HepG2 (cell line): Measurements from ENCODE around the gene LBX2. TPM values are rescaled to one million over a fixed set of nuclear protein-coding genes. Genes with fewer than 3 reads are reported as not detected.

Experiments used
- ATF7 ChIP-seq, 2 experiments: fragments of 450-650 bp in 1 of 2; sonication (generic) in 1 of 2; formaldehyde crosslinking in 1 of 2; IDR thresholded peaks; 2 replicates each; pipeline versions ENCODE4 v1.4.0 to v1.6.1; 2016 to 2020; ENCODE audit warnings: antibody characterized with exemption in 1 of 2, mild to moderate bottlenecking in 1 of 2, missing genetic modification reagents in 1 of 2
- CC2D1A ChIP-seq: sonication (generic); formaldehyde crosslinking; IDR thresholded peaks from 2 replicates; pipeline ENCODE4 v1.8.1; 2023; ENCODE audit warnings: mild to moderate bottlenecking, missing genetic modification reagents
- PCBP1 ChIP-seq: fragments of 200-400 bp; formaldehyde crosslinking; IDR thresholded peaks from 2 replicates; pipeline ENCODE4 v1.6.1; 2017; ENCODE audit warnings: mild to moderate bottlenecking, low read depth, low read length, borderline replicate concordance
- SALL2 ChIP-seq: sonication (generic); formaldehyde crosslinking; IDR thresholded peaks from 2 replicates; pipeline ENCODE4 v1.8.1; 2023; ENCODE audit warnings: mild to moderate bottlenecking, missing genetic modification reagents, inconsistent platforms
- ZNF274 ChIP-seq: sonication (generic); formaldehyde crosslinking; IDR thresholded peaks from 2 replicates; pipeline ENCODE4 v1.5.1; 2020; ENCODE audit warnings: mild to moderate bottlenecking, missing genetic modification reagents
- ZNF562 ChIP-seq: sonication (generic); formaldehyde crosslinking; IDR thresholded peaks from 2 replicates; pipeline ENCODE4 v1.8.0; 2022; ENCODE audit warnings: missing genetic modification reagents, borderline replicate concordance
- ZNF674 ChIP-seq: sonication (generic); formaldehyde crosslinking; IDR thresholded peaks from 2 replicates; pipeline ENCODE4 v1.5.0; 2020; ENCODE audit warnings: low read depth, mild to moderate bottlenecking, missing genetic modification reagents
- polyA plus RNA-seq, 8 experiments: library from polyadenylated mRNA; depleted of rRNA in 3 of 8; stranded (reverse) in 7 of 8; unstranded in 1 of 8; fragments of >200 nt; fragmentation: Illumina TruSeq in 4 of 8; extraction: Trizol in 4 of 8; gene quantifications; 2 replicates each; pipeline versions ENCODE4 v1.2.1 to v1.2.3, GENCODE V29; 2011 to 2016; ENCODE audit warnings: low read depth in 4 of 8, missing spikeins in 1 of 8, mixed read lengths in 1 of 8; ENCODE audit not compliant: insufficient read depth in 1 of 8
- total RNA-seq, 5 experiments: library from RNA; depleted of rRNA; stranded (reverse); fragments of >200 nt; fragmentation: Illumina TruSeq; extraction: Trizol; gene quantifications; 2 replicates each; pipeline ENCODE4 v1.2.3, GENCODE V29; 2016; ENCODE audit warnings: low read depth in 1 of 5
- TF ChIP-seq, protein P1 (sequence below): sonication (generic); formaldehyde crosslinking; IDR thresholded peaks from 2 replicates; pipeline ENCODE4 v1.8.1; 2022; ENCODE audit warnings: mild to moderate bottlenecking, missing genetic modification reagents
- TF ChIP-seq, protein P2 (sequence below): sonication (generic); formaldehyde crosslinking; IDR thresholded peaks from 2 replicates; pipeline ENCODE4 v1.8.0; 2022; ENCODE audit warnings: mild to moderate bottlenecking, missing genetic modification reagents, borderline replicate concordance
- TF ChIP-seq, protein P3 (sequence below), 2 experiments: sonication (generic) in 1 of 2; formaldehyde crosslinking in 1 of 2; IDR thresholded peaks; 2 replicates each; pipeline versions ENCODE4 v1.6.1 to v1.9.0; 2014 to 2022; ENCODE audit warnings: antibody characterized with exemption in 1 of 2, borderline replicate concordance in 1 of 2, inconsistent platforms in 1 of 2, low read depth in 1 of 2, missing genetic modification reagents in 1 of 2
- TF ChIP-seq, protein P4 (sequence below): sonication (generic); formaldehyde crosslinking; IDR thresholded peaks from 2 replicates; pipeline ENCODE4 v1.8.0; 2022; ENCODE audit warnings: missing genetic modification reagents, mild to moderate bottlenecking, moderate library complexity, borderline replicate concordance
- TF ChIP-seq, protein P5 (sequence below): IDR thresholded peaks from 2 replicates; pipeline ENCODE4 v1.6.1; 2016; ENCODE audit warnings: low read depth, borderline replicate concordance
- TF ChIP-seq, protein P6 (sequence below): fragments of 450-650 bp; IDR thresholded peaks from 2 replicates; pipeline ENCODE4 v1.6.1; 2016

LBX2 gene
- total and polyA plus RNA-seq, 2 of the 13 experiments (the other 11 are each of a cell fraction or from before 2014, with no cell fraction given) = 6.4 to 8.1 TPM

DNA sequence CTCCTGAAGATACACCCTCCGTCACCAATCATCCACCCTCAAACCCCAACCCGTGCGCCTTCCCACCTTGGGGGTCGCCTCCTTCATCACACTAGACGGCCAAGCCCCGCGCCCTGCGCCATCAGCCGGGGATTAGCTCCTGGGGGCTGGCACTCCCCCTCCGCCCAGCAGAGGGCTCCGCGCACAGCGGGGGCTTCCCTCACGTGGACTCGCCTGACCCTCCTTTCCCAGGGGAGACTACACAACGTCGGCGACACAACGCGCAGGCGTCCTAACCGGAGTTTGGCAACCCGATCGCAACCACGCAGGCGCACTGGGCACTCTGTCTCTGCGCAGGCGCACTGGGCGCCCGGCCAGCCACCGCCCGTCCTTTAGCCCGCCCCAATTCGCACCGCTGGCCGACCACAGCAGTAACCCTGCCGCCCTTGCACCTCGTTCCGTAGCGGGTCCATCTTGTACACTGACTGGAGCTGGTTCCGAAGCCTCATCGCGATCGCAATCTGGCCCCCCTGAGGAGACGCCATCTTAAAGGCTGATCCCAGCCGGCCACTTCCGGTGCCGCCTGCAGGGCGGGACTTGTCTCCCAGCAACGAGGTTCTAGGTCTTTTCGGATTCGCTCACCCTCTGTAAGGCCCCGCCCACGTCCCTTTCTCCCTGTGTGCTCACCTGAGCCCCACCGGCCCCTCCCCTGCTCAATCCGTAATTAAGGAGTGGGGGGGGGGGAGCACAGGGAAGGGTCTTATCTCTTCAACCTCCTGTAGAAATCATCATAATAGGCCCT is 7.9 kb upstream of the LBX2 start, which contains the start of gene PCGF1 (continued):
- TF ChIP-seq, protein P1, sequence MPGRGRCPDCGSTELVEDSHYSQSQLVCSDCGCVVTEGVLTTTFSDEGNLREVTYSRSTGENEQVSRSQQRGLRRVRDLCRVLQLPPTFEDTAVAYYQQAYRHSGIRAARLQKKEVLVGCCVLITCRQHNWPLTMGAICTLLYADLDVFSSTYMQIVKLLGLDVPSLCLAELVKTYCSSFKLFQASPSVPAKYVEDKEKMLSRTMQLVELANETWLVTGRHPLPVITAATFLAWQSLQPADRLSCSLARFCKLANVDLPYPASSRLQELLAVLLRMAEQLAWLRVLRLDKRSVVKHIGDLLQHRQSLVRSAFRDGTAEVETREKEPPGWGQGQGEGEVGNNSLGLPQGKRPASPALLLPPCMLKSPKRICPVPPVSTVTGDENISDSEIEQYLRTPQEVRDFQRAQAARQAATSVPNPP (CRISPR knock-in tag) = peak; percentile 35; the same call in 1 of the 2 replicates
- TF ChIP-seq PCBP1 (peak; percentile 78; the same call in 1 of the 2 replicates), ZNF274 (peak; percentile 83), ZNF562 (CRISPR knock-in tag) (no peak), CC2D1A (CRISPR knock-in tag) (0 out of 2 replicates have a peak, but pooled peaks have one; percentile 70), SALL2 (CRISPR knock-in tag) (peak; percentile 98), ZNF674 (CRISPR knock-in tag) (peak; percentile 89; the same call in 1 of the 2 replicates), ATF7 (IDR thresholded peaks at IDR 0.05) (no peak), ATF7 (CRISPR knock-in tag; IDR thresholded peaks at IDR 0.05) (peak; percentile 29; the same call in 1 of the 2 replicates)
- TF ChIP-seq, protein P2, sequence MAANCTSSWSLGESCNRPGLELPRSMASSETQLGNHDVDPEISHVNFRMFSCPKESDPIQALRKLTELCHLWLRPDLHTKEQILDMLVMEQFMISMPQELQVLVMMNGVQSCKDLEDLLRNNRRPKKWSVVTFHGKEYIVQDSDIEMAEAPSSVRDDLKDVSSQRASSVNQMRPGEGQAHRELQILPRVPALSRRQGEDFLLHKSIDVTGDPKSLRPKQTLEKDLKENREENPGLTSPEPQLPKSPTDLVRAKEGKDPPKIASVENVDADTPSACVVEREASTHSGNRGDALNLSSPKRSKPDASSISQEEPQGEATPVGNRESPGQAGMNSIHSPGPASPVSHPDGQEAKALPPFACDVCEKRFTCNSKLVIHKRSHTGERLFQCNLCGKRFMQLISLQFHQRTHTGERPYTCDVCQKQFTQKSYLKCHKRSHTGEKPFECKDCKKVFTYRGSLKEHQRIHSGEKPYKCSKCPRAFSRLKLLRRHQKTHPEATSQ = no peak; the same call in 1 of the 2 replicates
- TF ChIP-seq, protein P3, sequence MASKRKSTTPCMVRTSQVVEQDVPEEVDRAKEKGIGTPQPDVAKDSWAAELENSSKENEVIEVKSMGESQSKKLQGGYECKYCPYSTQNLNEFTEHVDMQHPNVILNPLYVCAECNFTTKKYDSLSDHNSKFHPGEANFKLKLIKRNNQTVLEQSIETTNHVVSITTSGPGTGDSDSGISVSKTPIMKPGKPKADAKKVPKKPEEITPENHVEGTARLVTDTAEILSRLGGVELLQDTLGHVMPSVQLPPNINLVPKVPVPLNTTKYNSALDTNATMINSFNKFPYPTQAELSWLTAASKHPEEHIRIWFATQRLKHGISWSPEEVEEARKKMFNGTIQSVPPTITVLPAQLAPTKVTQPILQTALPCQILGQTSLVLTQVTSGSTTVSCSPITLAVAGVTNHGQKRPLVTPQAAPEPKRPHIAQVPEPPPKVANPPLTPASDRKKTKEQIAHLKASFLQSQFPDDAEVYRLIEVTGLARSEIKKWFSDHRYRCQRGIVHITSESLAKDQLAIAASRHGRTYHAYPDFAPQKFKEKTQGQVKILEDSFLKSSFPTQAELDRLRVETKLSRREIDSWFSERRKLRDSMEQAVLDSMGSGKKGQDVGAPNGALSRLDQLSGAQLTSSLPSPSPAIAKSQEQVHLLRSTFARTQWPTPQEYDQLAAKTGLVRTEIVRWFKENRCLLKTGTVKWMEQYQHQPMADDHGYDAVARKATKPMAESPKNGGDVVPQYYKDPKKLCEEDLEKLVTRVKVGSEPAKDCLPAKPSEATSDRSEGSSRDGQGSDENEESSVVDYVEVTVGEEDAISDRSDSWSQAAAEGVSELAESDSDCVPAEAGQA (IDR thresholded peaks at IDR 0.05; ENCODE audit: low read depth) = peak; percentile 87
- TF ChIP-seq, protein P3 (CRISPR knock-in tag; IDR thresholded peaks at IDR 0.05; ENCODE audit: borderline replicate concordance) = no peak
- TF ChIP-seq, protein P4, sequence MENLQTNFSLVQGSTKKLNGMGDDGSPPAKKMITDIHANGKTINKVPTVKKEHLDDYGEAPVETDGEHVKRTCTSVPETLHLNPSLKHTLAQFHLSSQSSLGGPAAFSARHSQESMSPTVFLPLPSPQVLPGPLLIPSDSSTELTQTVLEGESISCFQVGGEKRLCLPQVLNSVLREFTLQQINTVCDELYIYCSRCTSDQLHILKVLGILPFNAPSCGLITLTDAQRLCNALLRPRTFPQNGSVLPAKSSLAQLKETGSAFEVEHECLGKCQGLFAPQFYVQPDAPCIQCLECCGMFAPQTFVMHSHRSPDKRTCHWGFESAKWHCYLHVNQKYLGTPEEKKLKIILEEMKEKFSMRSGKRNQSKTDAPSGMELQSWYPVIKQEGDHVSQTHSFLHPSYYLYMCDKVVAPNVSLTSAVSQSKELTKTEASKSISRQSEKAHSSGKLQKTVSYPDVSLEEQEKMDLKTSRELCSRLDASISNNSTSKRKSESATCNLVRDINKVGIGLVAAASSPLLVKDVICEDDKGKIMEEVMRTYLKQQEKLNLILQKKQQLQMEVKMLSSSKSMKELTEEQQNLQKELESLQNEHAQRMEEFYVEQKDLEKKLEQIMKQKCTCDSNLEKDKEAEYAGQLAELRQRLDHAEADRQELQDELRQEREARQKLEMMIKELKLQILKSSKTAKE (CRISPR knock-in tag) = no peak; the same call in 1 of the 2 replicates
- TF ChIP-seq, protein P5, sequence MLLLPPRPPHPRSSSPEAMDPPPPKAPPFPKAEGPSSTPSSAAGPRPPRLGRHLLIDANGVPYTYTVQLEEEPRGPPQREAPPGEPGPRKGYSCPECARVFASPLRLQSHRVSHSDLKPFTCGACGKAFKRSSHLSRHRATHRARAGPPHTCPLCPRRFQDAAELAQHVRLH (CRISPR knock-in tag) = 0 out of 2 replicates have a peak, but pooled peaks have one; percentile 19
- TF ChIP-seq, protein P6, sequence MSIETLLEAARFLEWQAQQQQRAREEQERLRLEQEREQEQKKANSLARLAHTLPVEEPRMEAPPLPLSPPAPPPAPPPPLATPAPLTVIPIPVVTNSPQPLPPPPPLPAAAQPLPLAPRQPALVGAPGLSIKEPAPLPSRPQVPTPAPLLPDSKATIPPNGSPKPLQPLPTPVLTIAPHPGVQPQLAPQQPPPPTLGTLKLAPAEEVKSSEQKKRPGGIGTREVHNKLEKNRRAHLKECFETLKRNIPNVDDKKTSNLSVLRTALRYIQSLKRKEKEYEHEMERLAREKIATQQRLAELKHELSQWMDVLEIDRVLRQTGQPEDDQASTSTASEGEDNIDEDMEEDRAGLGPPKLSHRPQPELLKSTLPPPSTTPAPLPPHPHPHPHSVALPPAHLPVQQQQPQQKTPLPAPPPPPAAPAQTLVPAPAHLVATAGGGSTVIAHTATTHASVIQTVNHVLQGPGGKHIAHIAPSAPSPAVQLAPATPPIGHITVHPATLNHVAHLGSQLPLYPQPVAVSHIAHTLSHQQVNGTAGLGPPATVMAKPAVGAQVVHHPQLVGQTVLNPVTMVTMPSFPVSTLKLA = peak; percentile 80
